Endothelial cell of umbilical vein (primary cell): ENCODE results near the gene MRPL57. TPM values are rescaled to one million over a fixed set of nuclear protein-coding genes. Genes with fewer than 3 reads are reported as not detected.

Experiments used
- BruUV-seq: library from RNA; stranded (reverse); fragments of 400-500 nt; replicated peaks from 2 replicates; lab custom pipeline; 2021; lab: Mats Ljungman, UMichigan
- CTCF ChIA-PET: fragments of 300-600, 350-600 bp; sonication (Branson Sonifier 250); formaldehyde crosslinking; loops from one replicate; lab custom pipeline; 2021; ENCODE audit warnings: antibody characterized with exemption, inconsistent platforms; lab: Charles Lee
- POLR2A ChIA-PET: fragments of 300-600, 350-600 bp; sonication (Branson Sonifier 250); formaldehyde crosslinking; loops from one replicate; lab custom pipeline; 2021; ENCODE audit warnings: antibody characterized with exemption, inconsistent platforms; lab: Charles Lee
- DNase-seq: peaks from one replicate; pipeline ENCODE4 v3.0.0-alpha.2; 2011; ENCODE audit warnings: low read depth, low spot score
- FAIRE-seq: peaks from 2 replicates; lab custom pipeline; 2011; peaks lifted over from hg19 to GRCh38; lab: Jason Lieb, UNC
- H2AFZ ChIP-seq: 2 replicates; pipeline ENCODE4 v1.6.0; 2012; ENCODE audit warnings: low read depth, low read length, control low read depth, inconsistent platforms
- H3K27ac ChIP-seq: 2 replicates; pipeline ENCODE4 v1.5.1; 2011; ENCODE audit warnings: low read depth, mild to moderate bottlenecking, control low read depth, low read length, moderate library complexity; ENCODE audit not compliant: insufficient read depth
- H3K27me3 ChIP-seq, 2 experiments: 2 replicates each; pipeline versions ENCODE4 v1.6.0 to v1.6.1; 2011; ENCODE audit warnings: low read length in 2 of 2, mixed read lengths in 1 of 2; ENCODE audit not compliant: control insufficient read depth in 2 of 2, insufficient read depth in 2 of 2
- H3K36me3 ChIP-seq, 2 experiments: 2 replicates in 1 of 2; 3 replicates in 1 of 2; pipeline ENCODE4 v1.5.1; 2011; ENCODE audit warnings: low read length in 2 of 2, mild to moderate bottlenecking in 1 of 2, moderate library complexity in 1 of 2; ENCODE audit not compliant: control insufficient read depth in 2 of 2, insufficient read depth in 2 of 2; ENCODE audit errors: extremely low read depth in 1 of 2
- H3K4me1 ChIP-seq: 3 replicates; pipeline ENCODE4 v1.5.1; 2011; ENCODE audit warnings: mild to moderate bottlenecking, low read length; ENCODE audit not compliant: control insufficient read depth, insufficient read depth; ENCODE audit errors: extremely low read depth
- H3K4me2 ChIP-seq: 2 replicates; pipeline ENCODE4 v1.6.1; 2011; ENCODE audit warnings: low read length, control low read depth, mixed read lengths; ENCODE audit not compliant: insufficient read depth
- H3K4me3 ChIP-seq, 3 experiments: fragments of 200-600 bp in 1 of 3; sonication (generic), shearing (Covaris generic) in 1 of 3; replicated peaks in 1 of 3; 2 replicates each; pipeline ENCODE4 v1.5.1; 2011 to 2016; ENCODE audit warnings: control low read depth in 3 of 3, low read length in 3 of 3, mild to moderate bottlenecking in 2 of 3, inconsistent platforms in 1 of 3, low read depth in 1 of 3, moderate library complexity in 1 of 3; ENCODE audit not compliant: insufficient read depth in 1 of 3
- H3K79me2 ChIP-seq: 2 replicates; pipeline ENCODE4 v1.6.0; 2012; ENCODE audit warnings: low read length, inconsistent platforms; ENCODE audit not compliant: control insufficient read depth, insufficient read depth
- H3K9ac ChIP-seq: replicated peaks from 2 replicates; pipeline ENCODE3; 2011; ENCODE audit warnings: low read length, control low read depth; ENCODE audit not compliant: insufficient read depth; ENCODE audit errors: extremely low read depth
- H3K9me1 ChIP-seq: replicated peaks from 3 replicates; pipeline ENCODE4 v1.6.0; 2011; ENCODE audit warnings: mild to moderate bottlenecking, low read length; ENCODE audit not compliant: control insufficient read depth, insufficient read depth; ENCODE audit errors: extremely low read depth
- H3K9me3 ChIP-seq: replicated peaks from 2 replicates; pipeline ENCODE4 v1.5.1; 2012; ENCODE audit warnings: low read length, inconsistent platforms; ENCODE audit not compliant: control insufficient read depth, insufficient read depth
- H4K20me1 ChIP-seq: replicated peaks from 2 replicates; pipeline ENCODE3; 2011; ENCODE audit warnings: mild to moderate bottlenecking, low read length; ENCODE audit not compliant: control insufficient read depth, insufficient read depth; ENCODE audit errors: extremely low read depth
- CTCF ChIP-seq, 2 donors: IDR thresholded peaks; 1 replicate in 1 of 2; 2 replicates in 1 of 2; pipeline ENCODE4 v1.5.1; 2011; ENCODE audit warnings: low read length in 2 of 2, mild to moderate bottlenecking in 2 of 2, moderate library complexity in 2 of 2, control low read depth in 1 of 2, inconsistent platforms in 1 of 2, low read depth in 1 of 2; ENCODE audit not compliant: insufficient read depth in 1 of 2; ENCODE audit errors: extremely low read depth in 1 of 2
- EZH2 ChIP-seq: IDR thresholded peaks from 2 replicates; pipeline ENCODE4 v1.6.1; 2012; ENCODE audit warnings: borderline replicate concordance, low read depth, mild to moderate bottlenecking, moderate library complexity, low read length, inconsistent platforms; ENCODE audit not compliant: severe bottlenecking
- FOS ChIP-seq: IDR thresholded peaks from 2 replicates; pipeline ENCODE4 v1.6.1; 2011; ENCODE audit warnings: mild to moderate bottlenecking, low read length, moderate library complexity, borderline replicate concordance; ENCODE audit not compliant: insufficient read depth
- GATA2 ChIP-seq: IDR thresholded peaks from 2 replicates; pipeline ENCODE4 v1.7.0; 2011; ENCODE audit warnings: low read depth, mild to moderate bottlenecking, moderate library complexity, mixed read lengths, low read length; ENCODE audit not compliant: insufficient read length, insufficient read depth
- JUN ChIP-seq: IDR thresholded peaks from 2 replicates; pipeline ENCODE4 v1.6.1; 2011; ENCODE audit warnings: borderline replicate concordance, low read depth; ENCODE audit not compliant: insufficient read length, insufficient read depth
- MYC ChIP-seq: IDR thresholded peaks from one replicate; pipeline ENCODE4 v1.6.1; 2011; ENCODE audit warnings: mild to moderate bottlenecking, low read depth, low read length
- POLR2A ChIP-seq: IDR thresholded peaks from 2 replicates; pipeline ENCODE4 v1.6.1; 2012; ENCODE audit warnings: low read depth, mild to moderate bottlenecking, control low read depth, low read length
- POLR2AphosphoS5 ChIP-seq: IDR thresholded peaks from 2 replicates; pipeline ENCODE4 v1.6.1; 2012; ENCODE audit warnings: low read depth, mild to moderate bottlenecking, control low read depth, low read length, moderate library complexity; ENCODE audit not compliant: insufficient read depth
- dilution Hi-C: fragments of 300-500 bp; cut with MboI; formaldehyde crosslinking; loops from one replicate; pipeline ENCODE4 v1.15.0; 2019; ENCODE audit warnings: low sequenced_read_pairs; ENCODE audit not compliant: extremely low pct_ligation_motif_present
- intact Hi-C: fragments of 100-400 bp; cut with micrococcal nuclease; formaldehyde crosslinking; loops from one replicate; pipeline ENCODE4 v1.10.0; 2022
- polyA plus RNA-seq, 4 experiments: library from polyadenylated mRNA; depleted of rRNA in 3 of 4; stranded (reverse) in 3 of 4; unstranded in 1 of 4; fragments of >200 nt; gene quantifications; 2 replicates each; pipeline versions ENCODE4 v1.2.1 to v1.2.3, GENCODE V29; 2011 to 2012; ENCODE audit warnings: missing spikeins in 1 of 4
- total RNA-seq: library from RNA; stranded (reverse); gene quantifications from 2 replicates; pipeline ENCODE4 v1.2.3, GENCODE V29; 2021
- TF ChIP-seq, protein P1 (sequence below): IDR thresholded peaks from 2 replicates; pipeline ENCODE4 v1.6.1; 2011; ENCODE audit not compliant: insufficient read depth, insufficient read length

The MRPL57 gene
- total and polyA plus RNA-seq, 2 donors (not counting 3 experiments of a cell fraction or from before 2014, with no cell fraction given) = 17.7 to 23.1 TPM

- H4K20me1 ChIP-seq = no peaks in the 10 kb centered on the region
- H3K4me1 ChIP-seq = no peaks in the 10 kb centered on the region
- ChIA-PET CTCF (interaction anchor here (0.8 kb wide), 1 partner anchor 10 kb away, joined by 4 read pairs; no protein-coding TSS in a partner anchor), POLR2A (no interaction called here)
- no peaks in the 10 kb centered on the region for H3K36me3 ChIP-seq
- H3K9me3 ChIP-seq = no peaks in the 10 kb centered on the region
- H3K79me2 ChIP-seq = no peaks in the 10 kb centered on the region
- H3K9ac ChIP-seq = no peak overlapping the region
- FAIRE-seq (no peak), DNase-seq (no peak)
- H3K27me3 ChIP-seq = no peaks in the 10 kb centered on the region
- no peaks in the 10 kb centered on the region for H3K9me1 ChIP-seq
- no peak overlapping the region for H3K4me3 ChIP-seq
- H3K4me2 ChIP-seq = no peak overlapping the region
- no TSS peak for BruUV-seq
- dilution Hi-C loops (no loop called here), intact Hi-C loops (no loop called here)
- no peak overlapping the region for H2AFZ ChIP-seq
- H3K27ac ChIP-seq = no peak overlapping the region
- TF ChIP-seq EZH2 (no peak), GATA2 (no peak), POLR2AphosphoS5 (no peak), CTCF (IDR thresholded peaks at IDR 0.05; ENCODE audit: extremely low read depth in 1 of 2, insufficient read depth in 1 of 2, low read depth in 1 of 2, low read length in 2 of 2) (no peak), POLR2A (no peak), MYC (no peak), JUN (no peak), FOS (no peak)
- TF ChIP-seq, protein P1, sequence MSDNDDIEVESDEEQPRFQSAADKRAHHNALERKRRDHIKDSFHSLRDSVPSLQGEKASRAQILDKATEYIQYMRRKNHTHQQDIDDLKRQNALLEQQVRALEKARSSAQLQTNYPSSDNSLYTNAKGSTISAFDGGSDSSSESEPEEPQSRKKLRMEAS = no peak
These were observed 26.5 kb downstream of the MRPL57 start for GRCh38 chr13:21202767-21203531.
